ENCODE data around the gene CRIM1.

The CRIM1 gene

GRCh38 chr2:36383726-36384125 lies 28.1 kb downstream of the CRIM1 start:
- peaks cover 25% of the 10 kb centered on the region for H3K4me1 Mint-ChIP-seq
- no peak overlapping the region for H3K4me3 Mint-ChIP-seq
- H3K27ac Mint-ChIP-seq = peak overlapping the region in 1 of 3 experiments; percentile 29
- no peaks in the 10 kb centered on the region for H3K36me3 Mint-ChIP-seq (ENCODE audit: low read depth)
- no peaks in the 10 kb centered on the region for H3K9me3 Mint-ChIP-seq
- no peaks in the 10 kb centered on the region for H3K27me3 Mint-ChIP-seq (ENCODE audit: low read depth)
- TF ChIP-seq, protein P1, sequence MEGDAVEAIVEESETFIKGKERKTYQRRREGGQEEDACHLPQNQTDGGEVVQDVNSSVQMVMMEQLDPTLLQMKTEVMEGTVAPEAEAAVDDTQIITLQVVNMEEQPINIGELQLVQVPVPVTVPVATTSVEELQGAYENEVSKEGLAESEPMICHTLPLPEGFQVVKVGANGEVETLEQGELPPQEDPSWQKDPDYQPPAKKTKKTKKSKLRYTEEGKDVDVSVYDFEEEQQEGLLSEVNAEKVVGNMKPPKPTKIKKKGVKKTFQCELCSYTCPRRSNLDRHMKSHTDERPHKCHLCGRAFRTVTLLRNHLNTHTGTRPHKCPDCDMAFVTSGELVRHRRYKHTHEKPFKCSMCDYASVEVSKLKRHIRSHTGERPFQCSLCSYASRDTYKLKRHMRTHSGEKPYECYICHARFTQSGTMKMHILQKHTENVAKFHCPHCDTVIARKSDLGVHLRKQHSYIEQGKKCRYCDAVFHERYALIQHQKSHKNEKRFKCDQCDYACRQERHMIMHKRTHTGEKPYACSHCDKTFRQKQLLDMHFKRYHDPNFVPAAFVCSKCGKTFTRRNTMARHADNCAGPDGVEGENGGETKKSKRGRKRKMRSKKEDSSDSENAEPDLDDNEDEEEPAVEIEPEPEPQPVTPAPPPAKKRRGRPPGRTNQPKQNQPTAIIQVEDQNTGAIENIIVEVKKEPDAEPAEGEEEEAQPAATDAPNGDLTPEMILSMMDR (IDR thresholded peaks at IDR 0.05; ENCODE audit: unreplicated experiment in 3 of 3) = no peak

- TF ChIP-seq, protein P1 (IDR thresholded peaks at IDR 0.05; ENCODE audit: unreplicated experiment in 3 of 3) = no peak
- no peaks in the 10 kb centered on the region for H3K36me3 Mint-ChIP-seq (ENCODE audit: low read depth)
- peaks cover 29% of the 10 kb centered on the region for H3K4me1 Mint-ChIP-seq
- H3K4me3 Mint-ChIP-seq = no peak overlapping the region
- H3K9me3 Mint-ChIP-seq = no peaks in the 10 kb centered on the region
- no peaks in the 10 kb centered on the region for H3K27me3 Mint-ChIP-seq (ENCODE audit: low read depth)
- H3K27ac Mint-ChIP-seq = no peak overlapping the region
Observed at GRCh38 chr2:36384454-36384853, 28.9 kb downstream of the CRIM1 start.

DNA sequence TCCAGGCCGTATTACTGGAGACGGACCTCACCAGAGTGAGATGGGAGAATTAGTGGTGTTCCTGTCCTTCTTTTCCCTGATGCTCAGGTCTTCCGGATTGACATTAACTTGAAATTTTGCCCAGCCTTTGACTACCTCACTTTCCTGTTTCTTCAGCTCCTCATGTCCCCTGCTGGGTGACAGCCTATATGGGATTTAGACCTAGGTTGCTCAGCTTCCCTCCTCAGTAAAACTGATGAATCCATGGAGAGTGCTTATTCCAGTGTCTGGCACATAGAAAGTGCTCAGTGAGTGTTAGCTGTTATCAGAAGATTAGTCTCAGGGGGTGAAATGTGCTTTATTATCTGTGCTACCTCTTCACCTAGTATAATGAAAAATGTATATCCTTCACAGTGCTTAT lies 30.0 kb downstream of the CRIM1 start:
- Mint-ChIP-seq H3K27me3 (ENCODE audit: low read depth) (no peaks in the 10 kb centered on the region), H3K4me3 (no peak overlapping the region), H3K4me1 (peaks cover 32% of the 10 kb centered on the region), H3K36me3 (ENCODE audit: low read depth) (no peaks in the 10 kb centered on the region), H3K27ac (no peak overlapping the region), H3K9me3 (no peaks in the 10 kb centered on the region)
- TF ChIP-seq, protein P1 (IDR thresholded peaks at IDR 0.05; ENCODE audit: unreplicated experiment in 3 of 3) = no peak

DNA sequence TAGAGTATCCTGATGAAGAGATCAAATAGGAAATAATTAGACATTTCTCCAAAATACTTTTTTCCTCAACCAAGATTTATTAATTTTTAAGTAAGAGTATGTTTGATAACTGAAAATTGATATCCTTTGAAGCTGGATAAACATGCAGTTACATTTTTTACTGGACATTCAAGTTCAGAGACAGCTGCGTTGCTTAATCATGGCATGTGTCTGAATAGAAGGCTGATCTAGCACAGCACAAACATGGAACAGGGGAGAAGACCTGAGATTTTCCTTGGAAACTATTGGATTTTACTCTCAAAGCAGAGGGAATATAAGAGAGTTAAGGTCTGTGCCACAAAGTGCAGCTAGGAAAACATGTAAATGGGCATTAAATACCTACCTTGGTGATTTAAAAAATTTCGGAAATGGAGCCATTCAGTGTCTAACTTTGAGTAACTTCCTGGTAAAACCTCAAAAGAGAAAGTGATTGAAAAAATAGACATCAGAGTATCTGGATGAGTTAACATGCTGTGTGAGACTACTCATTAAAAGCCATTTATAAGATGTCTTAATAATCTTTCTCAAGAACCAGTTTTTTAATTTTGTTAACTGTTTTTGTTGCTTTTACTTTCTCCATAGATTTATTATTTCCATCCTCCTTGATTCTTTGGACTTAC lies 31.8 kb downstream of the CRIM1 start:
- H3K36me3 Mint-ChIP-seq (ENCODE audit: low read depth) = no peaks in the 10 kb centered on the region
- peaks cover 32% of the 10 kb centered on the region for H3K4me1 Mint-ChIP-seq
- no peaks in the 10 kb centered on the region for H3K27me3 Mint-ChIP-seq (ENCODE audit: low read depth)
- H3K27ac Mint-ChIP-seq = peak overlapping the region in 1 of 3 experiments; percentile 11
- H3K9me3 Mint-ChIP-seq = no peaks in the 10 kb centered on the region
- TF ChIP-seq, protein P1 (IDR thresholded peaks at IDR 0.05; ENCODE audit: unreplicated experiment in 3 of 3) = no peak
- H3K4me3 Mint-ChIP-seq = no peak overlapping the region

DNA sequence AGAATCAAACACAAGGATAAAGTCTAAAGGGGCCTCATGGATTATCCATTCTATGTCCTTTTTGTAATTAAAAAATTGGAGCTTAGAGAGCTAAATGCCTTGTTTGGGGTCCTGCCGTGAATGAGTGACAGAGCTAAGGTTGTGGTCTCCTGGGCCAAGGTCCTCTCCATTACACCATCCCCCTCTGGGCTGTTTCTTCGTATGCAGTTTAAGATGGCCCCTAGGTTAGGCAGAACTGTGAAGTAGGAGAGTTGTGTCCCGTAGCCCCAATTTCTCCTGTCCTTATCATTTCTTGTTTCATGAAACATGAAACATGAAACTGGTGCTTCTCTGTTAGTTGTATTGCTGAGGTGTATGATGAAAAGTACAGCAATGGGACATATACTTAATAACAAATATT lies 32.9 kb downstream of the CRIM1 start:
- H3K4me1 Mint-ChIP-seq = peaks cover 32% of the 10 kb centered on the region
- no peak overlapping the region for H3K4me3 Mint-ChIP-seq
- H3K9me3 Mint-ChIP-seq = no peaks in the 10 kb centered on the region
- TF ChIP-seq, protein P1 (IDR thresholded peaks at IDR 0.05; ENCODE audit: unreplicated experiment in 3 of 3) = no peak
- H3K27ac Mint-ChIP-seq = peak overlapping the region; percentile 67 to 86 (median 84)
- no peaks in the 10 kb centered on the region for H3K27me3 Mint-ChIP-seq (ENCODE audit: low read depth)
- no peaks in the 10 kb centered on the region for H3K36me3 Mint-ChIP-seq (ENCODE audit: low read depth)

DNA sequence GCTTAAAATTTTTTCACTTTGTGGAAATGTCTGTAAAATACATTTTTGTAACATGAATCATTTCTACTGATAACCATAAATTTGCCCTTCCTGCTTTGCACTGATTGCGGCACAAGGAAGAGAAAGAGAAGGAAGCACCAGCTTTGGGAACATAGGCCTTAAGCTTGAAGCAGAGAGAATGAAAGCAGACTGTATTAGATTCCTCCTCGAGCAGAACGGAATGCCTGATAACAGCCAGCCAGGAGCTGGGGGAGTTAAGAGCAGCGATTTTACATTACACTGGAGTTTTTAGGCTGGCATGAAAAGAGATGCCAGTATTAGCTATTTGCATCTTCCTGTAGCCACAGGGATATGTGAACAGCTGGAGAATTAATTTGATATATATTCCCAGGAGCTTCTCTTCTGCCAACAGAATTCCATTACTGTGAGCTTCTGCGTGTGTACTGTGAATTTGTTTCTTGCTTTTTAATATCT lies 33.5 kb downstream of the CRIM1 start:
- Mint-ChIP-seq H3K9me3 (no peaks in the 10 kb centered on the region), H3K4me1 (peaks cover 32% of the 10 kb centered on the region), H3K4me3 (no peak overlapping the region), H3K27me3 (ENCODE audit: low read depth) (no peaks in the 10 kb centered on the region), H3K36me3 (ENCODE audit: low read depth) (no peaks in the 10 kb centered on the region), H3K27ac (peak overlapping the region; percentile 67 to 86 (median 84))
- TF ChIP-seq, protein P1 (IDR thresholded peaks at IDR 0.05; ENCODE audit: unreplicated experiment in 3 of 3) = no peak

Measured in nephron (organoid).